ENCODE measurements around the gene FAM81A. TPM values are rescaled to one million over a fixed set of nuclear protein-coding genes. Genes with fewer than 3 reads are reported as not detected.

The FAM81A gene
- polyA plus RNA-seq, 2 of the 4 experiments (the other 2 are of a cell fraction) = 13.1 to 15.1 TPM

DNA sequence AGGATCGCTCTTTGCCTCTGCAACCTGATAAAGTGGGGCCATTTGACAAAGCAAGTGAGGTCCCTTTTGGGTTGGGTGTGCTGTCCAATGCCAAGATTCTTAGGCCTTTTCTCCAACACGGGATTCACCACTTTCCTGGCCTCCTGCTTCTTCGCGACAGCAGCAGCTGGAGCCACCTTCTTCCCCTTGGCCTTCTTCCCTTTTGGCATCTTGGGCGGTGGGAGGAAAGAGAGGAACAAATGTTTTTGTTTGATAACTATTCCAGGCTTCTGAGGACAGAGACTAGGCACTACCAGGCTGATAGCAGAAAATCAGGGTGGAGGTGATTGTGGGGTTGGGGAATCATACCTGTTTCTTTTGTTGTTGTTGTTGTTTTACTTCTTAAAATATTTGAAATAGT is 30.0 kb upstream of the FAM81A start:
- Histone ChIP-seq H3K9me3 (no peaks in the 10 kb centered on the region), H3K4me1 (peaks cover 42% of the 10 kb centered on the region), H3K4me3 (no peak overlapping the region), H3K27ac (peak overlapping the region in 1 of 2 experiments; percentile 22; a peak in 2 of 6 replicates), H3K4me2 (no peak overlapping the region)
- ChIA-PET POLR2A (no interaction called here), CTCF (interaction anchor here (0.6 to 1.9 kb wide), 5 partner anchors 10 to 161 kb away, joined by 3 to 7 read pairs (median 3); no protein-coding TSS in a partner anchor)
- TF ChIP-seq CHD2 (IDR thresholded peaks at IDR 0.05; ENCODE audit: low read length, partially characterized antibody) = no peak
- no peak for TF ChIP-seq MAFK (IDR thresholded peaks at IDR 0.05; ENCODE audit: partially characterized antibody)
- TF ChIP-seq SREBF2 (IDR thresholded peaks at IDR 0.05) = no peak
- TF ChIP-seq, protein P1, sequence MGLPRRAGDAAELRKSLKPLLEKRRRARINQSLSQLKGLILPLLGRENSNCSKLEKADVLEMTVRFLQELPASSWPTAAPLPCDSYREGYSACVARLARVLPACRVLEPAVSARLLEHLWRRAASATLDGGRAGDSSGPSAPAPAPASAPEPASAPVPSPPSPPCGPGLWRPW (IDR thresholded peaks at IDR 0.05) = no peak
- no peak for TF ChIP-seq HEYL (CRISPR knock-in tag; IDR thresholded peaks at IDR 0.05)
- TF ChIP-seq JUN (IDR thresholded peaks at IDR 0.05) = no peak
- no peak for TF ChIP-seq POLR2A (IDR thresholded peaks at IDR 0.05; ENCODE audit: low read length)
- no peak for TF ChIP-seq MAZ (IDR thresholded peaks at IDR 0.05; ENCODE audit: borderline replicate concordance, low read depth, low read length)
- TF ChIP-seq KDM1A (IDR thresholded peaks at IDR 0.05; ENCODE audit: low read depth) = no peak
- DNase-seq (ENCODE audit: low read depth in 1 of 2, low spot score in 1 of 2) = no peak
- 83% methylated on average over 5 of the region's 5 CpGs for WGBS (ENCODE audit: missing lambda C conversion rate)
- no peak for FAIRE-seq
- ATAC-seq = no peak

DNA sequence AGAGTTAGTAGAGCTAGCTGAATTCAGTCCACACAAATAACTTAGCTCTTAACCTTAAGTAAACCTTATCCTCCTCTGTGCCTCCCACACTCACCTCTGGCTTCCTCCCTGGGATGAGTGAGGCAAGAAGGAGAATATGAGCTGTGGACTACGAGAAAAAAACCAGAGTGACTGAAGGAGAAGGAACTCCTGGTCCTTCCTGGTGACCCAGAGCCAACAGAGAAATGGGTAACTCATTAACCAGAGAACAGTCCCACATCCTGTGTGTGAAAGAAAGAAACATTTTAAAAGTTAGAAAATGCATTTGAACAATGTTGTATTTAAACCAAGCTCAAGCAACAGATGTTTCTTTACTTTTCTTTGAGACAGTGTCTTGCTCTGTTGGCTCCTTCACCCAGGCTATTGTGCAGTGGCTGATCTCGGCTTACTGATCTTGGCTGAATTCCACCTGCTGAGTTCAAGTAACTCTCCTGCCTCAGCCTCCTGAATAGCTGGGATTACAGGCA is 27.5 kb upstream of the FAM81A start:
- Histone ChIP-seq H3K4me2 (peak overlapping the region; percentile 69), H3K27ac (peak overlapping the region; percentile 73 to 84), H3K4me1 (peaks cover 44% of the 10 kb centered on the region), H3K4me3 (no peak overlapping the region), H3K9me3 (no peaks in the 10 kb centered on the region)
- ATAC-seq = peak; percentile 63 to 73; a peak in 5 of 6 replicates
- DNase-seq (ENCODE audit: low read depth in 1 of 2, low spot score in 1 of 2) = peak; percentile 58 to 75
- 0% methylated on average over 2 of the region's 2 CpGs for WGBS (ENCODE audit: missing lambda C conversion rate)
- ChIA-PET CTCF (interaction anchor here (1.0 to 3.5 kb wide), 10 partner anchors 11 to 164 kb away, joined by 3 to 13 read pairs (median 4); no protein-coding TSS in a partner anchor), POLR2A (interaction anchor here (0.5 to 1.1 kb wide), 2 partner anchors 38 to 236 kb away, joined by 3 to 5 read pairs; partner anchors contain the start of gene MYO1E)
- FAIRE-seq = peak; percentile 96
- TF ChIP-seq RNF2 (IDR thresholded peaks at IDR 0.05; ENCODE audit: borderline replicate concordance, low read depth) = no peak
- TF ChIP-seq NPAS2 (CRISPR knock-in tag; IDR thresholded peaks at IDR 0.05; ENCODE audit: borderline replicate concordance) = no peak
- TF ChIP-seq FOXS1 (CRISPR knock-in tag; IDR thresholded peaks at IDR 0.05) = no peak
- no peak for TF ChIP-seq FOSL2 (IDR thresholded peaks at IDR 0.05)
- 0 out of 2 replicates have a peak, but pooled peaks have one; percentile 2 for TF ChIP-seq FOSL2 (CRISPR knock-in tag; IDR thresholded peaks at IDR 0.05)
- TF ChIP-seq FOSB (CRISPR knock-in tag; IDR thresholded peaks at IDR 0.05) = no peak
- TF ChIP-seq PHF8 (IDR thresholded peaks at IDR 0.05; ENCODE audit: borderline replicate concordance, low read depth) = no peak
- TF ChIP-seq CBX8 (IDR thresholded peaks at IDR 0.05) = no peak
- TF ChIP-seq MAZ (IDR thresholded peaks at IDR 0.05; ENCODE audit: borderline replicate concordance, low read depth, low read length) = no peak
- TF ChIP-seq, protein P2, sequence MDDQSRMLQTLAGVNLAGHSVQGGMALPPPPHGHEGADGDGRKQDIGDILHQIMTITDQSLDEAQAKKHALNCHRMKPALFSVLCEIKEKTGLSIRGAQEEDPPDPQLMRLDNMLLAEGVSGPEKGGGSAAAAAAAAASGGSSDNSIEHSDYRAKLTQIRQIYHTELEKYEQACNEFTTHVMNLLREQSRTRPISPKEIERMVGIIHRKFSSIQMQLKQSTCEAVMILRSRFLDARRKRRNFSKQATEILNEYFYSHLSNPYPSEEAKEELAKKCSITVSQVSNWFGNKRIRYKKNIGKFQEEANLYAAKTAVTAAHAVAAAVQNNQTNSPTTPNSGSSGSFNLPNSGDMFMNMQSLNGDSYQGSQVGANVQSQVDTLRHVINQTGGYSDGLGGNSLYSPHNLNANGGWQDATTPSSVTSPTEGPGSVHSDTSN (IDR thresholded peaks at IDR 0.05) = no peak
- no peak for TF ChIP-seq ZNF302 (CRISPR knock-in tag; IDR thresholded peaks at IDR 0.05)
- TF ChIP-seq, protein P3, sequence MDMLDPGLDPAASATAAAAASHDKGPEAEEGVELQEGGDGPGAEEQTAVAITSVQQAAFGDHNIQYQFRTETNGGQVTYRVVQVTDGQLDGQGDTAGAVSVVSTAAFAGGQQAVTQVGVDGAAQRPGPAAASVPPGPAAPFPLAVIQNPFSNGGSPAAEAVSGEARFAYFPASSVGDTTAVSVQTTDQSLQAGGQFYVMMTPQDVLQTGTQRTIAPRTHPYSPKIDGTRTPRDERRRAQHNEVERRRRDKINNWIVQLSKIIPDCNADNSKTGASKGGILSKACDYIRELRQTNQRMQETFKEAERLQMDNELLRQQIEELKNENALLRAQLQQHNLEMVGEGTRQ (IDR thresholded peaks at IDR 0.05) = no peak
- peak in 1 of 2 experiments; percentile 40; a peak in 2 of 5 replicates for TF ChIP-seq JUN (IDR thresholded peaks at IDR 0.05)
- TF ChIP-seq NR3C1 (IDR thresholded peaks at IDR 0.05) = no peak
- TF ChIP-seq, protein P4, sequence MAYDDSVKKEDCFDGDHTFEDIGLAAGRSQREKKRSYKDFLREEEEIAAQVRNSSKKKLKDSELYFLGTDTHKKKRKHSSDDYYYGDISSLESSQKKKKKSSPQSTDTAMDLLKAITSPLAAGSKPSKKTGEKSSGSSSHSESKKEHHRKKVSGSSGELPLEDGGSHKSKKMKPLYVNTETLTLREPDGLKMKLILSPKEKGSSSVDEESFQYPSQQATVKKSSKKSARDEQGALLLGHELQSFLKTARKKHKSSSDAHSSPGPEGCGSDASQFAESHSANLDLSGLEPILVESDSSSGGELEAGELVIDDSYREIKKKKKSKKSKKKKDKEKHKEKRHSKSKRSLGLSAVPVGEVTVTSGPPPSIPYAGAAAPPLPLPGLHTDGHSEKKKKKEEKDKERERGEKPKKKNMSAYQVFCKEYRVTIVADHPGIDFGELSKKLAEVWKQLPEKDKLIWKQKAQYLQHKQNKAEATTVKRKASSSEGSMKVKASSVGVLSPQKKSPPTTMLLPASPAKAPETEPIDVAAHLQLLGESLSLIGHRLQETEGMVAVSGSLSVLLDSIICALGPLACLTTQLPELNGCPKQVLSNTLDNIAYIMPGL (CRISPR knock-in tag; IDR thresholded peaks at IDR 0.05; ENCODE audit: borderline replicate concordance) = no peak
- TF ChIP-seq JUNB (IDR thresholded peaks at IDR 0.05) = no peak
- TF ChIP-seq SREBF2 (IDR thresholded peaks at IDR 0.05) = no peak
- TF ChIP-seq RCOR1 (IDR thresholded peaks at IDR 0.05; ENCODE audit: low read depth, low read length) = no peak
